HL-60 (cell line): Measurements from ENCODE around the gene S100PBP.

ENCODE experiments used
- POLR2AphosphoS5 ChIP-seq: IDR thresholded peaks from 2 replicates; pipeline ENCODE4 v1.6.1; 2012; ENCODE audit warnings: low read depth
- SPI1 ChIP-seq: IDR thresholded peaks from 2 replicates; pipeline ENCODE4 v1.6.1; 2012; ENCODE audit warnings: low read depth, mild to moderate bottlenecking, borderline replicate concordance
- TF ChIP-seq, protein P1 (sequence below): IDR thresholded peaks from one replicate; pipeline ENCODE4 v1.5.1; 2011; ENCODE audit warnings: low read length, control low read depth, inconsistent platforms; ENCODE audit not compliant: insufficient read depth
- TF ChIP-seq, protein P2 (sequence below): IDR thresholded peaks from 2 replicates; pipeline ENCODE4 v1.6.1; 2012; ENCODE audit warnings: low read depth; ENCODE audit not compliant: insufficient replicate concordance

DNA sequence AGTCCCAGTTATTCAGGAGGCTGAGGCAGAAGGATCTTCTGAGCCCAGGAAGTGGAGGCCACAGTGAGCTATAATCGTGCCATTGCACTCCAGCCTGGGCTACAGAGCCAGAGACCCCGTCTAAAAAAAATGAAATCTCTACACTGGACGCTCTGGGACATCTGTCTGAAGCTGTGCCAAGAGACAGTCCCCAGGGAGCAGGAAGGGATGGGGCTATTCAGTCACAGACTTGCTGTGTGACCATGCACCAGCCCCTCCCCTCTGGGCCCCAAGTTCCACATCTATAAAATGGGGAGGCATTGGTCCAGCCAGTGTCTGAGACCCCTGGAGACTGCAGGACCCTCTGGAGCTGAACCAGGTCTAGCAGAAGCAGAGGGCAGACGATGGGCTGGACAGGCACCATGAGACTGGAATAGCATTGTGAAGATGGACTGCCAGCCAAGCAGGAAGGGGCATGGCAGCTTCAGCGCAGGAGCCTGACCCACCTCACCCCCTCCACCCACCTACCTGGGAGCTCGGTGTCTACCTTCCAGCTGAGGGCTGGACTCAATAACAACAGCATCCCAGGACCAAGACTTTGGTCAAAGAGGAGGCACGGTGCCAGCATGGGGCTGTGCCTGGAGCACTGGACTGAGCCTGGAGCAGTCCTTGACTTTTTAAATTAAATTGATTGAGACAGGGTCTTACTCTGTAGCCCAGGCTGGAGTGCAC, 82.3 kb downstream of the S100PBP start:
- TF ChIP-seq, protein P1, sequence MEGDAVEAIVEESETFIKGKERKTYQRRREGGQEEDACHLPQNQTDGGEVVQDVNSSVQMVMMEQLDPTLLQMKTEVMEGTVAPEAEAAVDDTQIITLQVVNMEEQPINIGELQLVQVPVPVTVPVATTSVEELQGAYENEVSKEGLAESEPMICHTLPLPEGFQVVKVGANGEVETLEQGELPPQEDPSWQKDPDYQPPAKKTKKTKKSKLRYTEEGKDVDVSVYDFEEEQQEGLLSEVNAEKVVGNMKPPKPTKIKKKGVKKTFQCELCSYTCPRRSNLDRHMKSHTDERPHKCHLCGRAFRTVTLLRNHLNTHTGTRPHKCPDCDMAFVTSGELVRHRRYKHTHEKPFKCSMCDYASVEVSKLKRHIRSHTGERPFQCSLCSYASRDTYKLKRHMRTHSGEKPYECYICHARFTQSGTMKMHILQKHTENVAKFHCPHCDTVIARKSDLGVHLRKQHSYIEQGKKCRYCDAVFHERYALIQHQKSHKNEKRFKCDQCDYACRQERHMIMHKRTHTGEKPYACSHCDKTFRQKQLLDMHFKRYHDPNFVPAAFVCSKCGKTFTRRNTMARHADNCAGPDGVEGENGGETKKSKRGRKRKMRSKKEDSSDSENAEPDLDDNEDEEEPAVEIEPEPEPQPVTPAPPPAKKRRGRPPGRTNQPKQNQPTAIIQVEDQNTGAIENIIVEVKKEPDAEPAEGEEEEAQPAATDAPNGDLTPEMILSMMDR, result no peak
- TF ChIP-seq, protein P2, sequence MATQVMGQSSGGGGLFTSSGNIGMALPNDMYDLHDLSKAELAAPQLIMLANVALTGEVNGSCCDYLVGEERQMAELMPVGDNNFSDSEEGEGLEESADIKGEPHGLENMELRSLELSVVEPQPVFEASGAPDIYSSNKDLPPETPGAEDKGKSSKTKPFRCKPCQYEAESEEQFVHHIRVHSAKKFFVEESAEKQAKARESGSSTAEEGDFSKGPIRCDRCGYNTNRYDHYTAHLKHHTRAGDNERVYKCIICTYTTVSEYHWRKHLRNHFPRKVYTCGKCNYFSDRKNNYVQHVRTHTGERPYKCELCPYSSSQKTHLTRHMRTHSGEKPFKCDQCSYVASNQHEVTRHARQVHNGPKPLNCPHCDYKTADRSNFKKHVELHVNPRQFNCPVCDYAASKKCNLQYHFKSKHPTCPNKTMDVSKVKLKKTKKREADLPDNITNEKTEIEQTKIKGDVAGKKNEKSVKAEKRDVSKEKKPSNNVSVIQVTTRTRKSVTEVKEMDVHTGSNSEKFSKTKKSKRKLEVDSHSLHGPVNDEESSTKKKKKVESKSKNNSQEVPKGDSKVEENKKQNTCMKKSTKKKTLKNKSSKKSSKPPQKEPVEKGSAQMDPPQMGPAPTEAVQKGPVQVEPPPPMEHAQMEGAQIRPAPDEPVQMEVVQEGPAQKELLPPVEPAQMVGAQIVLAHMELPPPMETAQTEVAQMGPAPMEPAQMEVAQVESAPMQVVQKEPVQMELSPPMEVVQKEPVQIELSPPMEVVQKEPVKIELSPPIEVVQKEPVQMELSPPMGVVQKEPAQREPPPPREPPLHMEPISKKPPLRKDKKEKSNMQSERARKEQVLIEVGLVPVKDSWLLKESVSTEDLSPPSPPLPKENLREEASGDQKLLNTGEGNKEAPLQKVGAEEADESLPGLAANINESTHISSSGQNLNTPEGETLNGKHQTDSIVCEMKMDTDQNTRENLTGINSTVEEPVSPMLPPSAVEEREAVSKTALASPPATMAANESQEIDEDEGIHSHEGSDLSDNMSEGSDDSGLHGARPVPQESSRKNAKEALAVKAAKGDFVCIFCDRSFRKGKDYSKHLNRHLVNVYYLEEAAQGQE, result no peak
- TF ChIP-seq POLR2AphosphoS5, result no peak
- no peak for TF ChIP-seq SPI1
